HG03565 (cell line): ENCODE measurements around the gene TNFRSF12A.

Experiments
- ATAC-seq: cut with Tn5 transposase; IDR thresholded peaks from one replicate; pipeline ENCODE4 v1.9.1; 2021; ENCODE audit warnings: mild to moderate bottlenecking, moderate library complexity; ENCODE audit not compliant: unreplicated experiment

TNFRSF12A gene

GRCh38 chr16:2985893-2986355 lies 34.2 kb upstream of the TNFRSF12A start:
- ATAC-seq: no peak

- ATAC-seq: no peak
These were observed 33.5 kb upstream of the TNFRSF12A start for GRCh38 chr16:2986623-2987188.

GRCh38 chr16:2987286-2987685 lies 32.9 kb upstream of the TNFRSF12A start:
- no peak for ATAC-seq

GRCh38 chr16:2987833-2988232 lies 32.3 kb upstream of the TNFRSF12A start:
- no peak for ATAC-seq

- ATAC-seq: no peak
These were observed 31.5 kb upstream of the TNFRSF12A start for GRCh38 chr16:2988590-2989099.

GRCh38 chr16:2990891-2991290 lies 29.3 kb upstream of the TNFRSF12A start:
- ATAC-seq: no peak

GRCh38 chr16:2991566-2992261 lies 28.5 kb upstream of the TNFRSF12A start:
- no peak for ATAC-seq

GRCh38 chr16:2992383-2993081 lies 27.6 kb upstream of the TNFRSF12A start:
- ATAC-seq: no peak

GRCh38 chr16:2996298-2996697 lies 23.9 kb upstream of the TNFRSF12A start:
- ATAC-seq: no peak

GRCh38 chr16:2999929-3000328 lies 20.2 kb upstream of the TNFRSF12A start:
- ATAC-seq: no peak

GRCh38 chr16:3000540-3000939 lies 19.6 kb upstream of the TNFRSF12A start:
- no peak for ATAC-seq

GRCh38 chr16:3001316-3001715 lies 18.9 kb upstream of the TNFRSF12A start:
- no peak for ATAC-seq

- ATAC-seq: peak; percentile 88
These were observed 16.4 kb upstream of the TNFRSF12A start for GRCh38 chr16:3003582-3004270.

- no peak for ATAC-seq
These were observed 15.8 kb upstream of the TNFRSF12A start for GRCh38 chr16:3004319-3004718.

GRCh38 chr16:3004781-3005284 lies 15.3 kb upstream of the TNFRSF12A start:
- ATAC-seq: no peak

- ATAC-seq: no peak
These were observed 12.9 kb upstream of the TNFRSF12A start for GRCh38 chr16:3007059-3007956.

- ATAC-seq: no peak
These were observed 12.0 kb upstream of the TNFRSF12A start for GRCh38 chr16:3007957-3008689.

- no peak for ATAC-seq
These were observed 11.5 kb upstream of the TNFRSF12A start for GRCh38 chr16:3008690-3009037.

- ATAC-seq: no peak
These were observed 10.4 kb upstream of the TNFRSF12A start for GRCh38 chr16:3009568-3010390.
